MM.1S (cell line): ENCODE results near the gene JDP2.

Source experiments
- DNase-seq: peaks from one replicate; pipeline ENCODE4 v3.0.0-alpha.2; 2015
- H2AFZ ChIP-seq: fragments of 300-600 bp; sonication (generic); 2 replicates; pipeline ENCODE4 v1.6.0; 2016; ENCODE audit warnings: antibody characterized with exemption, low read length
- H3F3A ChIP-seq: fragments of 300-600 bp; sonication (generic); 2 replicates; pipeline ENCODE4 v1.6.1; 2016; ENCODE audit warnings: mild to moderate bottlenecking, antibody characterized with exemption, low read length, moderate library complexity, mixed read lengths; ENCODE audit not compliant: insufficient read depth
- H3K27ac ChIP-seq: fragments of 300-600 bp; sonication (generic); 2 replicates; pipeline ENCODE4 v1.5.1; 2016; ENCODE audit warnings: mild to moderate bottlenecking, low read length
- H3K27me3 ChIP-seq: fragments of 300-600 bp; sonication (generic); replicated peaks from 2 replicates; pipeline ENCODE4 v1.6.0; 2016; ENCODE audit warnings: low read length; ENCODE audit not compliant: insufficient read depth
- H3K36me3 ChIP-seq: fragments of 300-600 bp; sonication (generic); replicated peaks from 2 replicates; pipeline ENCODE4 v1.6.1; 2016; ENCODE audit warnings: mild to moderate bottlenecking, low read length, mixed read lengths; ENCODE audit not compliant: insufficient read depth
- H3K4me1 ChIP-seq: fragments of 300-600 bp; sonication (generic); 2 replicates; pipeline ENCODE4 v1.6.1; 2016; ENCODE audit warnings: low read length, mixed read lengths
- H3K4me2 ChIP-seq: fragments of 300-600 bp; sonication (generic); 2 replicates; pipeline ENCODE4 v1.6.0; 2016; ENCODE audit warnings: low read depth, low read length
- H3K4me3 ChIP-seq: fragments of 300-600 bp; sonication (generic); 2 replicates; pipeline ENCODE4 v1.5.1; 2016; ENCODE audit warnings: low read length, mixed read lengths
- H3K79me2 ChIP-seq: fragments of 300-600 bp; sonication (generic); 2 replicates; pipeline ENCODE4 v1.6.1; 2016; ENCODE audit warnings: mixed run types, low read length, mixed read lengths
- H3K9ac ChIP-seq: fragments of 300-600 bp; sonication (generic); 2 replicates; pipeline ENCODE4 v1.6.1; 2016; ENCODE audit warnings: low read length, mixed read lengths
- H3K9me2 ChIP-seq: fragments of 300-600 bp; sonication (generic); replicated peaks from 2 replicates; pipeline ENCODE4 v1.6.1; 2016; ENCODE audit warnings: mild to moderate bottlenecking, low read length, mixed read lengths; ENCODE audit not compliant: insufficient read depth
- H3K9me3 ChIP-seq: fragments of 300-600 bp; sonication (generic); replicated peaks from 2 replicates; pipeline ENCODE4 v1.6.1; 2016; ENCODE audit warnings: mild to moderate bottlenecking, low read length, mixed read lengths; ENCODE audit not compliant: insufficient read depth
- H4K20me1 ChIP-seq: fragments of 300-600 bp; sonication (generic); 2 replicates; pipeline ENCODE4 v1.6.1; 2016; ENCODE audit warnings: mild to moderate bottlenecking, low read length, moderate library complexity, mixed read lengths; ENCODE audit not compliant: insufficient read depth
- EZH2 ChIP-seq: fragments of 300-600 bp; sonication (generic); optimal IDR thresholded peaks from 2 replicates; pipeline ENCODE3; 2017; ENCODE audit warnings: low read depth, mild to moderate bottlenecking, antibody characterized with exemption, low read length, mixed read lengths
- EZH2phosphoT487 ChIP-seq: fragments of 300-600 bp; sonication (generic); IDR thresholded peaks from 2 replicates; pipeline ENCODE4 v1.6.1; 2018; ENCODE audit warnings: antibody characterized with exemption, low read length
- TF ChIP-seq, protein P1 (sequence below): fragments of 300-600 bp; sonication (generic); IDR thresholded peaks from 2 replicates; pipeline ENCODE4 v1.5.1; 2016; ENCODE audit warnings: antibody characterized with exemption, low read length, mixed read lengths

JDP2 gene

DNA sequence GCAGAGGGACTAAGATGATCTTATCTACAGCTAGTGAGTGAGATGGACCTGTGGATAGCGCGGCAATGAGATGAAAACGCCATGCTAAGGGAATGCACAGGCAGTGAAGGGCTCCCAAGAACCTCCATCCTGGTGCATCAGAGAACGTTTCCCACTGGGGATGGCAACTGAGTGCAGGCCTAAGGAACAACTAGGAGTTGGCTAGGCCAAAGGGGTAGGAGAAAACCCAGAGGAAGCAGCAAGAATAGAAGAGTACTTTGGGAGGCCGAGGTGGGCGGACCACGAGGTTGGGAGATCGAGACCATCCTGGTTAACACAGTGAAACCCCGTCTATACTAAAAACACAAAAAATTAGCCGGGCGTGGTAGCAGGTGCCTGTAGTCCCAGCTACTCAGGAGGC, 69.9 kb downstream of the JDP2 start:
- Histone ChIP-seq H3K27me3 (no peaks in the 10 kb centered on the region), H3K4me3 (no peak overlapping the region), H3F3A (no peaks in the 10 kb centered on the region), H3K4me2 (no peak overlapping the region), H3K9me3 (no peaks in the 10 kb centered on the region), H4K20me1 (no peaks in the 10 kb centered on the region), H3K9me2 (no peaks in the 10 kb centered on the region), H3K27ac (no peak overlapping the region), H2AFZ (no peak overlapping the region), H3K36me3 (no peaks in the 10 kb centered on the region), H3K4me1 (no peaks in the 10 kb centered on the region), H3K79me2 (no peaks in the 10 kb centered on the region), H3K9ac (no peak overlapping the region)
- TF ChIP-seq, protein P1, sequence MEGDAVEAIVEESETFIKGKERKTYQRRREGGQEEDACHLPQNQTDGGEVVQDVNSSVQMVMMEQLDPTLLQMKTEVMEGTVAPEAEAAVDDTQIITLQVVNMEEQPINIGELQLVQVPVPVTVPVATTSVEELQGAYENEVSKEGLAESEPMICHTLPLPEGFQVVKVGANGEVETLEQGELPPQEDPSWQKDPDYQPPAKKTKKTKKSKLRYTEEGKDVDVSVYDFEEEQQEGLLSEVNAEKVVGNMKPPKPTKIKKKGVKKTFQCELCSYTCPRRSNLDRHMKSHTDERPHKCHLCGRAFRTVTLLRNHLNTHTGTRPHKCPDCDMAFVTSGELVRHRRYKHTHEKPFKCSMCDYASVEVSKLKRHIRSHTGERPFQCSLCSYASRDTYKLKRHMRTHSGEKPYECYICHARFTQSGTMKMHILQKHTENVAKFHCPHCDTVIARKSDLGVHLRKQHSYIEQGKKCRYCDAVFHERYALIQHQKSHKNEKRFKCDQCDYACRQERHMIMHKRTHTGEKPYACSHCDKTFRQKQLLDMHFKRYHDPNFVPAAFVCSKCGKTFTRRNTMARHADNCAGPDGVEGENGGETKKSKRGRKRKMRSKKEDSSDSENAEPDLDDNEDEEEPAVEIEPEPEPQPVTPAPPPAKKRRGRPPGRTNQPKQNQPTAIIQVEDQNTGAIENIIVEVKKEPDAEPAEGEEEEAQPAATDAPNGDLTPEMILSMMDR = no peak
- TF ChIP-seq EZH2 (no peak), EZH2phosphoT487 (no peak)
- no peak for DNase-seq

DNA sequence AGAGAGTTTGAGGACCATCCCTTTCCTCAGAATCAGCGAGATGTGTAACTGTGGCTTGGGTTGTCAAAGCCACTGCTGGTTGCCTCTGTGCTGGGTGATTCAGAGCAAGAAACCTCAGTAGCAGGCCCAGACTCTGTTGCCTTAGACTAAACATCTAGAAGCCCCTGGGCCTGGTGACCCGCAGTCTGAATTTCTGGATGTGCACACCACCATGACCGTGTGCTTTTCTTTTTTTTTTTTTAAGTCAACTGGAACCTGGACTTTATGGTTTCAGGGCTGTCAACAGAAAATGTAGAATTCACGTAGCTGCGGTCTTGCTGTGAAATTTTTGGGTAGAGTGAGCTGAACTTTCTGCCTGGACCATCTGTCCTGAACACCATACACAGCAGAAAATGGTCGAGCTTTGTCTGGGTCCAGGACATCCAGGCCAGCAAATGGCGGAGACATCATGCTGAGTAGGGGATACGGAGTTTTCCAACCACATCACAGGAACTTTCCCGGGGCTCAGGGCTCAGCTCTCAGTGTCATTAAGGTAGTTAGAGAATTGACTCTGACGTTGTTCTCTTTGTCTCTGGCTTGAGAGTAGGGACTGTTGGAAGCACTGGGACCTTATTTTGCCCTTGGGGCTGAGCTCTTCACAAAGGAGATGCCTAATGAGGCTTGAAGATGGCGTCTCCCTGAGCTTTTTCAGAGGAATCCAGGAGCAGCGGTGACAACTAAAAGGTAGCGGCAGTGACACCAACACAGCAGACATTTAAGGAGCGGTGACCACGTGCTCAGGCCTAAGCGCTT, 71.5 kb downstream of the JDP2 start:
- no peak for DNase-seq
- Histone ChIP-seq H3K9ac (no peak overlapping the region), H3K9me2 (no peaks in the 10 kb centered on the region), H3F3A (no peaks in the 10 kb centered on the region), H3K36me3 (no peaks in the 10 kb centered on the region), H2AFZ (no peak overlapping the region), H3K79me2 (no peaks in the 10 kb centered on the region), H3K4me3 (no peak overlapping the region), H3K27me3 (no peaks in the 10 kb centered on the region), H3K27ac (no peak overlapping the region), H3K9me3 (no peaks in the 10 kb centered on the region), H4K20me1 (no peaks in the 10 kb centered on the region), H3K4me2 (no peak overlapping the region), H3K4me1 (no peaks in the 10 kb centered on the region)
- TF ChIP-seq EZH2 (no peak), EZH2phosphoT487 (no peak)
- TF ChIP-seq, protein P1 = no peak

DNA sequence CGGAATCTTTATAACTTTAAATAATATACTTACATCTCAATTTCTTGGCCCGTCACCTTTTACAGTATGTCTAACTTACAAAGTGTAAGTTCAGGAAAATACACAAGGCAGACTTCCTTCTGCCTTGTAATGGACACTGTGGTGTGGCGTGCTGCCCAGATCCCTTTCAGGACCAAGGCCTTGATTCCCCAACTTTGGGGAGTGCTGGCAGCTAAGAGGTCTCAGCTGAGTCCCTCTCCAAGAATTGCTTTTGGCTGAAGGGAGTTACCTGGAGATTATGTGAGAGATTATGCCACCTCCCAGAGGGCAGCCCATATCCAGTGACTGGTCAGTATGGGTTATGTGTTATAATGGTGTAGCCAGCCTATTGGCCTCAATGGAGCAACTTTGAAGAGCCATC, 73.3 kb downstream of the JDP2 start:
- DNase-seq = no peak
- no peaks in the 10 kb centered on the region for H3K9me2 ChIP-seq
- no peaks in the 10 kb centered on the region for H4K20me1 ChIP-seq
- H3K9me3 ChIP-seq = no peaks in the 10 kb centered on the region
- H3F3A ChIP-seq = no peaks in the 10 kb centered on the region
- no peak overlapping the region for H2AFZ ChIP-seq
- no peak overlapping the region for H3K27ac ChIP-seq
- TF ChIP-seq EZH2 = no peak
- TF ChIP-seq, protein P1 = no peak
- TF ChIP-seq EZH2phosphoT487 = no peak
- H3K36me3 ChIP-seq = no peaks in the 10 kb centered on the region
- H3K4me2 ChIP-seq = no peak overlapping the region
- no peak overlapping the region for H3K4me3 ChIP-seq
- H3K79me2 ChIP-seq = no peaks in the 10 kb centered on the region
- H3K27me3 ChIP-seq = no peaks in the 10 kb centered on the region
- no peaks in the 10 kb centered on the region for H3K4me1 ChIP-seq
- H3K9ac ChIP-seq = no peak overlapping the region
